ENCODE measurements around the gene LRRC49.

GRCh38 chr15:71056111-71056510 is 163.5 kb downstream of the LRRC49 start:
- TF ChIP-seq CTCF (IDR thresholded peaks at IDR 0.05) (no peak), POLR2AphosphoS5 (IDR thresholded peaks at IDR 0.05) (no peak), POLR2A (IDR thresholded peaks at IDR 0.05) (no peak)
